Measurements from ENCODE around the gene WNT11.

The WNT11 gene

GRCh38 chr11:76186776-76187279 is 19.5 kb downstream of the WNT11 start:
- no peak for DNase-seq (ENCODE audit: extremely low read depth, low read depth)
- TF ChIP-seq, protein P1, sequence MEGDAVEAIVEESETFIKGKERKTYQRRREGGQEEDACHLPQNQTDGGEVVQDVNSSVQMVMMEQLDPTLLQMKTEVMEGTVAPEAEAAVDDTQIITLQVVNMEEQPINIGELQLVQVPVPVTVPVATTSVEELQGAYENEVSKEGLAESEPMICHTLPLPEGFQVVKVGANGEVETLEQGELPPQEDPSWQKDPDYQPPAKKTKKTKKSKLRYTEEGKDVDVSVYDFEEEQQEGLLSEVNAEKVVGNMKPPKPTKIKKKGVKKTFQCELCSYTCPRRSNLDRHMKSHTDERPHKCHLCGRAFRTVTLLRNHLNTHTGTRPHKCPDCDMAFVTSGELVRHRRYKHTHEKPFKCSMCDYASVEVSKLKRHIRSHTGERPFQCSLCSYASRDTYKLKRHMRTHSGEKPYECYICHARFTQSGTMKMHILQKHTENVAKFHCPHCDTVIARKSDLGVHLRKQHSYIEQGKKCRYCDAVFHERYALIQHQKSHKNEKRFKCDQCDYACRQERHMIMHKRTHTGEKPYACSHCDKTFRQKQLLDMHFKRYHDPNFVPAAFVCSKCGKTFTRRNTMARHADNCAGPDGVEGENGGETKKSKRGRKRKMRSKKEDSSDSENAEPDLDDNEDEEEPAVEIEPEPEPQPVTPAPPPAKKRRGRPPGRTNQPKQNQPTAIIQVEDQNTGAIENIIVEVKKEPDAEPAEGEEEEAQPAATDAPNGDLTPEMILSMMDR (IDR thresholded peaks at IDR 0.05; ENCODE audit: low read depth, low read length) = no peak

DNA sequence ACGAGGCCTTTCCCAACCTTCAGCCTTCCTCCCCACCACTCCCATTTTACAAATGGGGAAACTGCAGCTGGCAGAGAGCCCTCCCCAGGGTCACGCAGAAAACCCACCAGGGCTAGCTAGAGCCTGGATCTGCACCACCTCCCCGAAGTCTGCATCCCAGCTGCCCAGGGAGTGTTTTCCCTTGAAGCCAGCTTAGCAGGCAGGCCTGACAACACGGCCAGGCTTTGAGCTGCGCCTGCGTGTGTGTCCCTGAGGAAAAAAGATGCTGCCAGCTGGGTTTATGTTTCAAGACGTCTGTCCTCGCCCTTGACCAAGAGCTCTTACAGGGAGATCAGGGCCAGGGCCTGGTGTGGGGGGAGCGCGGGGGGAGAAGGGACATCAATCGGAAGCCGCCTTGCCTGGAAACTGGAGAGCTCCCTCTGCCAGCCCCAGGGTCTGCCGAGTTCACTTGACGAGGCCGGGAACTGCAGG is 20.3 kb downstream of the WNT11 start:
- TF ChIP-seq, protein P1 (IDR thresholded peaks at IDR 0.05; ENCODE audit: low read depth, low read length) = no peak
- no peak for DNase-seq (ENCODE audit: extremely low read depth, low read depth)

GRCh38 chr11:76185511-76185910 is 20.8 kb downstream of the WNT11 start:
- DNase-seq (ENCODE audit: extremely low read depth, low read depth) = no peak
- TF ChIP-seq, protein P1 (IDR thresholded peaks at IDR 0.05; ENCODE audit: low read depth, low read length) = no peak

- TF ChIP-seq, protein P1 (IDR thresholded peaks at IDR 0.05; ENCODE audit: low read depth, low read length) = no peak
- no peak for DNase-seq (ENCODE audit: extremely low read depth, low read depth)
Measured at GRCh38 chr11:76184551-76184993, 21.7 kb downstream of the WNT11 start.

GRCh38 chr11:76181371-76181770 is 24.9 kb downstream of the WNT11 start:
- DNase-seq (ENCODE audit: extremely low read depth, low read depth) = no peak
- TF ChIP-seq, protein P1 (IDR thresholded peaks at IDR 0.05; ENCODE audit: low read depth, low read length) = no peak

GRCh38 chr11:76179147-76179546 is 27.2 kb downstream of the WNT11 start:
- TF ChIP-seq, protein P1 (IDR thresholded peaks at IDR 0.05; ENCODE audit: low read depth, low read length) = no peak
- no peak for DNase-seq (ENCODE audit: extremely low read depth, low read depth)

- TF ChIP-seq, protein P1 (IDR thresholded peaks at IDR 0.05; ENCODE audit: low read depth, low read length) = no peak
- no peak for DNase-seq (ENCODE audit: extremely low read depth, low read depth)
Measured at GRCh38 chr11:76177250-76177686, 29.0 kb downstream of the WNT11 start.
